HG03469 (cell line): ENCODE results near the gene CHMP1A.

Experiments used
- ATAC-seq: cut with Tn5 transposase; IDR thresholded peaks from one replicate; pipeline ENCODE4 v1.9.1; 2021; ENCODE audit warnings: mild to moderate bottlenecking, moderate library complexity, moderate number of reproducible peaks; ENCODE audit not compliant: unreplicated experiment

Gene CHMP1A

DNA sequence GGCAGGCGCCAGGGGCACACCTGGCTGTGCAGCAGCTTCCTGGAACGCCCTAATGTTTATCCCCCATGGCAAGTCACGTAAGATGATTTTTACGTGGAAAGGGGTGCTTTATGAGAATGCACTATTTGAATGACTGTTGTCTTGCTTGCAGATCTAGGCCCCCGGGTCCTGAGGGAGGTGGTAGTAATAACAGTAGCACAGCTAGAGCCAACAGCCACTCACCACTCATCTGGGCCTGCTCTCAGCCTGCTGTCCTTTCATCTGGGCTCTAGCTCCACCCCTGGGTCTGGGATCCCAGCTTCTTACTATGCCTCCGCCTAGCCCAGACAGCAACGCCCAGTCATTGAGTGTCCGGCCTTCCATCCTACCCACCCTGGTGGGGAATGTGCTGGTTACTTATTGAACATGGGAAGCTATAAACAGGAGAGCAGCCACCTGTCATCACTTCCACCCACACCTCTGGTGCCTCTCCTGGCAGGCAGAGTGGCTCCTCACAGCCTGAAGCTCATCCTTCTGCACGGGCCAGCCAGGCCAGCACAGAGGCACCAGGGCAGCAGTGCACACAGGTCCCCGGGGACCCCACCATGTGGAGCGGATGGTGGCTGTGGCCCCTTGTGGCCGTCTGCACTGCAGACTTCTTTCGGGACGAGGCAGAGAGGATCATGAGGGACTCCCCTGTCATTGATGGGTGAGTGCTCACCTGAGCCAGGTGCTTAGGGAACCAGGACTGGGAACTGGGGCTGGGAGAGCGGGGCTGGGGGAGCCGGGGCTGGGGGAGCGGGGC is 27.5 kb downstream of the CHMP1A start:
- no peak for ATAC-seq

- ATAC-seq, result no peak
These were observed 32.4 kb downstream of the CHMP1A start for GRCh38 chr16:89624777-89625761.

GRCh38 chr16:89623511-89624261 is 33.8 kb downstream of the CHMP1A start:
- no peak for ATAC-seq

GRCh38 chr16:89621698-89622409 is 35.7 kb downstream of the CHMP1A start:
- no peak for ATAC-seq

GRCh38 chr16:89621136-89621697 is 36.3 kb downstream of the CHMP1A start:
- no peak for ATAC-seq

- ATAC-seq, result no peak
These were observed 37.1 kb downstream of the CHMP1A start for GRCh38 chr16:89620406-89620841.

GRCh38 chr16:89619840-89620239 is 37.7 kb downstream of the CHMP1A start:
- no peak for ATAC-seq

GRCh38 chr16:89618109-89618998 is 39.2 kb downstream of the CHMP1A start:
- no peak for ATAC-seq

DNA sequence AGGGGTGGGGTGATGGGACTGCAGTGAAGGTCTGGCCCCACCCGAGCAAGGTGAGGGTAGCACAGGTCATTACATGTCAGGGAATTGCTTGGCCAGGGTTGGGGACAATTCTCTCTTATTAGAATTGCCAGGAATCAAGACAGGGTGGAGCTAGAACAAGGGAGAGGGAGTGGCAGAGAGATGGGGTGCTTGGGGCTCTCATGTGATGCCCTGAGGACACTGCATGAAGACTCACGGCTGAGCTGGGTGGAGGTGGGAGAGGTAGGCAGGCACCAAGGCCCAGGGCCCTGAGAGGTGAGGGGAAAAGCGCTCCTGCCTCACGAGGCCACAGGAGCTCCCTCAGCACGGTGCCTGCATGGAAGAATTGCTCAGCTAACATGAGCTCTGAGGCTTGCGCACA is 40.5 kb downstream of the CHMP1A start:
- ATAC-seq, result no peak

DNA sequence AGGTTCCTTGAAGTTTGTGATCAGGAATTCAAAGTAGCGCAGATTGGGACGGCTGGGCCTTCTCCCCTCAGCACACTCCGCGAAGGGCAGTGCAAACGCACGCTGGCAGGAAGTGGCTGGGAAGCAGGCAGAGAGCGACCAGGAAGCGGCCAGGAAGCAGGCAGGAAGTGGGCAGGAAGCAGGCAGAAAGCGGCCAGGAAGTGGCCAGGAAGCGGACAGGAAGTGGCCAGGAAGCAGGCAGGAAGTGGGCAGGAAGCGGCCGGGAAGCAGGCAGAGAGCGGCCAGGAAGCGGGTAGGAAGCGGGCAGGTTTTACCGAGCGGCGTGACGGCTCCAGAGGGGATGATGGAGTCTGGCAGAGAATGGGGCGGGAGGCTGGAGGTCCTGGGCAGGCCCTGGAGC is 40.9 kb downstream of the CHMP1A start:
- no peak for ATAC-seq

- ATAC-seq, result no peak
These were observed 41.9 kb downstream of the CHMP1A start for GRCh38 chr16:89615596-89616090.

GRCh38 chr16:89615176-89615575 is 42.3 kb downstream of the CHMP1A start:
- ATAC-seq, result no peak

DNA sequence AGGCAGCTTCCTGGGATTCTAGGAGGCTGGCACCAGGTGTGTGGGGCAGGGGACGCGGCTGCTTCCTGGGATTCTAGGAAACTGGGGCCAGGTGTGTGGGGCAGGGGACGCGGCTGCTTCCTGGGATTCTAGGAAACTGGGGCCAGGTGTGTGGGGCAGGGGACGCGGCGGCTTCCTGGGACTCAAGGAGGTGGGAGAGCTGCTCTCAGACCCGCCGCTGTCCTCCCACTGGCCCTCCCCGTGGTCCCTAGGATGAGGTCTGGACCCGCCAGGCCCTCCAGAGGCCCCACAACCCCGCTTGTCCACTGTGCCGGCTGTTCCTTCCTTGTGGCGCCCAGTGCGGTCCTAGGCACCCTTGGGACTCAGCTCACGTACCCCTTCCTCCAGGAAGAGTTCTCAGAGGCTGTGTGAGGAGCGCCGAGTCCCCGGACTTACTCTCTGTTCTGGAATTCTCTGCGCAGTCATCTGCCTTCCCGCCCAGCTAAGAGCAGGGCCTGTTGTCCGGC is 43.5 kb downstream of the CHMP1A start:
- no peak for ATAC-seq

GRCh38 chr16:89613231-89613953 is 44.1 kb downstream of the CHMP1A start, which contains the start of gene DPEP1:
Gene DPEP1, plus strand, starts transcription at chr16:89613642. Its CDS starts 16,769 bp downstream, at chr16:89630411.
- no peak for ATAC-seq

DNA sequence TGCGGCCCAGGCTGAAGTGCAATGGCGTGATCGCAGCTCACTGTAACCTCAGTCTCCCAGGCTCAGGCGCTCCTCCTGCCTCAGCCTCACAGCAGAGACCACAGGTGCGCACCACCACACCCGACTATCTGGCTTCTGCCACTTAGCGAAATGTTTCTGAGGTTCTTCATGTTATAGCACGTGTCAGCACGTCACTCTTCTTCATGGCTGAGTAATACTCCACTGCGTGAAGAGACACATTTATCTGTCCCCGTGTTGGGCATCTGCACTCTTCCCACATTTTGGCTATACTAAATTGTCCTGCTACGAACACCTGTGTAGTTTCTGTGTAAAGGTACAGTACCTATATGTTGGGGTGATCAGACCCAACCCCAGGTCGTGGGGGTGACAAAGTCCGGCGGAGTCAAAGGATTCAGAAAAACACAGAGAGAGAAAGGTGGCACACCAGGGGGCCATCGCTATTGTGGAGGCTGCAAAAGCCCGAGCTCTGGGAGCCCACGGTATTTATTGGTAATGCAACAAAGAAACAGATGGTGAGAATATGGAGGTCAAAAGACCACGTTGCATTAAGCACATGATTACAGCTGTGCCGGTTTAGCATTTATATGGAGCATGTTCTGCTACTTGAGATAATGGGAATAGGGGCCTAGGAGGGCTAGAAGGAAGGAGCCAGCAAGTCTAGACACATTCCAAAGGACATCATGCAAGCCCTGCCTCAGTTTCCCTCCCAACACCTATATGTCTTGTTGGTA is 44.9 kb downstream of the CHMP1A start:
- no peak for ATAC-seq

GRCh38 chr16:89610108-89610453 is 47.4 kb downstream of the CHMP1A start:
- ATAC-seq, result no peak
